ENCODE measurements around the gene HP1BP3. TPM values are rescaled to one million over a fixed set of nuclear protein-coding genes. Genes with fewer than 3 reads are reported as not detected.

Gene HP1BP3
- total RNA-seq: 258 and 274 TPM in 2 replicates

DNA sequence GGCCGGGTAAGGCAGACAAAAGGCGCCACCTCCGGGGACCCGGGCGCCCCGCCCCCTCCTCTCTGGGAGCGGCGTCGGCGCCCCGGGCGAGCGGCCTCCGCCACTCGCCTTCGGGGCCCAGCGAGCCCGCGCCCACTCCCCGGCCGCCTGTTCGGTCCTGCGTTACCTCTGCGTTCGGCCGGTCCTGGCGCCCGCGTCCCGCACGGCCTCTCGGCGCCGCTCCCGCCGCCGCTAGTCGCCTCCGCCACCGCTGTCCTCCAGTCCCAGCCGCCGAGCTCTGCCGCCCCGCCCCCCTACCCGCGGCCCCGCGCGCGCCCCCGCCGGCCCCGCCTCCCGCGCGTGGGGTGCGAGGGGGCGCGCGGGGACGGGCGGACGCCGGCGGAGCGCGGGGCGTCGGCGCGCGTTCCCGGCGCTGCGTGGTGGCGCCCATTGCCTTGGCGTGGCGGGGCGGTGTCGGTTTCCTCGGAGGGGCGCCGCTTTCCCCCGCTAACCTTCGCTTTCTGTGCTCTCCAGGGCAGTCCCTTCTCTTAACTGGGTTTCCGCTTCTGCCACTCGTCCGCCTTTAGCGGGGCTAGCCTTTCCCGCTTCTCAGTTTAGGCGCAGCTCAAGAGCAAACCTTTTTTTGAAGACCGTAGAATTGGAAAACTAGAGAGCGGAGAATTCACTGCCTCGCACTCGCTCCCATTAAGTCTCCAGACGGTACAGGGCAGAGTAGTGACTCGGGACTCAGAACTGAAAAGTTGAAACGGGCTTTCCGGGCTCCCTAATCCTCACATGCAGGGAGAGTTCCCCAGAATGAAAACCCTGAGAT is at the start of gene HP1BP3:
Gene HP1BP3, minus strand, starts transcription at position 279 of the 811 bp plus-strand sequence. CDS start 6,867 bp downstream, outside the sequence.
- TF ChIP-seq CTCF (IDR thresholded peaks at IDR 0.05; ENCODE audit: insufficient read depth, low read depth, low read length): no peak
- peak; percentile 73 for DNase-seq (ENCODE audit: low read depth)

GRCh38 chr1:20836230-20836629 is 49.1 kb upstream of the HP1BP3 start:
- TF ChIP-seq CTCF (IDR thresholded peaks at IDR 0.05; ENCODE audit: insufficient read depth, low read depth, low read length): no peak
- no peak for DNase-seq (ENCODE audit: low read depth)
- H3K4me3 ChIP-seq (ENCODE audit: low read depth, low read length): no peak overlapping the region

More for the DNA sequence above, at the start of gene HP1BP3:
- H3K4me3 ChIP-seq (ENCODE audit: low read depth, low read length): peak within 1 kb of the TSS; percentile 99

- no peak for DNase-seq (ENCODE audit: low read depth)
- no peak for TF ChIP-seq CTCF (IDR thresholded peaks at IDR 0.05; ENCODE audit: insufficient read depth, low read depth, low read length)
- no peak overlapping the region for H3K4me3 ChIP-seq (ENCODE audit: low read depth, low read length)
Observed at GRCh38 chr1:20834780-20835179, 47.7 kb upstream of the HP1BP3 start.

GRCh38 chr1:20834192-20834591 is 47.1 kb upstream of the HP1BP3 start:
- DNase-seq (ENCODE audit: low read depth): no peak
- no peak overlapping the region for H3K4me3 ChIP-seq (ENCODE audit: low read depth, low read length)
- no peak for TF ChIP-seq CTCF (IDR thresholded peaks at IDR 0.05; ENCODE audit: insufficient read depth, low read depth, low read length)

GRCh38 chr1:20830378-20830777 is 43.3 kb upstream of the HP1BP3 start:
- TF ChIP-seq CTCF (IDR thresholded peaks at IDR 0.05; ENCODE audit: insufficient read depth, low read depth, low read length): no peak
- no peak overlapping the region for H3K4me3 ChIP-seq (ENCODE audit: low read depth, low read length)
- DNase-seq (ENCODE audit: low read depth): no peak

DNA sequence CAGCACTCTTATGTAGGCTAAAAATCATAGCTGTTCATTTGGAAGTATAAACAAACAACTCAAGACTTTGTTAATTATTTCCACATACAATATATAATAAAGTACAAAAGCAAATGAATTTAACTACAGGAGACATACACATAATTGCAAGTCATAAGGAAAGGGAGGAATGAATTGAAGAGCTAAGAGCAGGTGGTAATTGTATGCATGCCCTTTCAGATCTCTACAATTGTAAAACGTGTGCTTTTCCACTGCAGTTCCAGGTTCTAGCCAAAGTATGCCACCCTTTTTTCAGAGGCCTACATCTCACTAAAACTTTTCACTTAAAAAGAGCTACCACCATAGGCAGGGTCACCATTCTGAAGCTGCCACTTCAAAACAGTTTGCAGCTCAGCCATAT is 42.8 kb upstream of the HP1BP3 start:
- DNase-seq (ENCODE audit: low read depth): no peak
- no peak overlapping the region for H3K4me3 ChIP-seq (ENCODE audit: low read depth, low read length)
- no peak for TF ChIP-seq CTCF (IDR thresholded peaks at IDR 0.05; ENCODE audit: insufficient read depth, low read depth, low read length)
